Measurements from ENCODE around the gene ZIC2. TPM values are rescaled to one million over a fixed set of nuclear protein-coding genes. Genes with fewer than 3 reads are reported as not detected.
A peak's percentile ranks its signal among the peaks of the same experiment; 100 is the strongest.

The ZIC2 gene
- total RNA-seq, 1 donor from 2014 or later, result 55.3 TPM

GRCh38 chr13:99956473-99957349, 24.9 kb upstream of the ZIC2 start:
- H3K4me3 Mint-ChIP-seq, result peak overlapping the region; percentile 84
- no peak for DNase-seq (ENCODE audit: low read depth, low spot score)
- no peak overlapping the region for H3K27ac Mint-ChIP-seq (ENCODE audit: unreplicated experiment)
- no peak for TF ChIP-seq CTCF (conservative IDR thresholded peaks at IDR 0.05)
- H3K9me3 Mint-ChIP-seq, result no peaks in the 10 kb centered on the region
- H3K36me3 Mint-ChIP-seq (ENCODE audit: low read depth), result no peaks in the 10 kb centered on the region
- H3K4me1 Mint-ChIP-seq, result peaks cover 60% of the 10 kb centered on the region
- H3K27me3 Mint-ChIP-seq (ENCODE audit: low read depth), result peaks cover 95% of the 10 kb centered on the region

GRCh38 chr13:99958406-99959126, 23.0 kb upstream of the ZIC2 start:
- H3K4me3 Mint-ChIP-seq, result peak overlapping the region; percentile 84
- H3K27ac Mint-ChIP-seq (ENCODE audit: unreplicated experiment), result peak overlapping the region; percentile 91
- no peak for TF ChIP-seq CTCF (conservative IDR thresholded peaks at IDR 0.05)
- H3K36me3 Mint-ChIP-seq (ENCODE audit: low read depth), result no peaks in the 10 kb centered on the region
- H3K9me3 Mint-ChIP-seq, result no peaks in the 10 kb centered on the region
- H3K27me3 Mint-ChIP-seq (ENCODE audit: low read depth), result peaks cover 93% of the 10 kb centered on the region
- peaks cover 68% of the 10 kb centered on the region for H3K4me1 Mint-ChIP-seq
- no peak for DNase-seq (ENCODE audit: low read depth, low spot score)

- Mint-ChIP-seq H3K27ac (ENCODE audit: unreplicated experiment) (peak overlapping the region; percentile 91), H3K27me3 (ENCODE audit: low read depth) (peaks cover 93% of the 10 kb centered on the region), H3K4me1 (peaks cover 69% of the 10 kb centered on the region), H3K4me3 (peak overlapping the region; percentile 84), H3K36me3 (ENCODE audit: low read depth) (no peaks in the 10 kb centered on the region), H3K9me3 (no peaks in the 10 kb centered on the region)
- no peak for TF ChIP-seq CTCF (conservative IDR thresholded peaks at IDR 0.05)
- DNase-seq (ENCODE audit: low read depth, low spot score), result no peak
These were observed 22.5 kb upstream of the ZIC2 start for GRCh38 chr13:99959127-99959539.

GRCh38 chr13:99959540-99960230, 21.9 kb upstream of the ZIC2 start:
- no peaks in the 10 kb centered on the region for H3K36me3 Mint-ChIP-seq (ENCODE audit: low read depth)
- H3K4me3 Mint-ChIP-seq, result peak overlapping the region; percentile 88
- peak; percentile 55 for DNase-seq (ENCODE audit: low read depth, low spot score)
- H3K27me3 Mint-ChIP-seq (ENCODE audit: low read depth), result peaks cover 93% of the 10 kb centered on the region
- H3K4me1 Mint-ChIP-seq, result peaks cover 71% of the 10 kb centered on the region
- peak overlapping the region; percentile 94 for H3K27ac Mint-ChIP-seq (ENCODE audit: unreplicated experiment)
- no peaks in the 10 kb centered on the region for H3K9me3 Mint-ChIP-seq
- TF ChIP-seq CTCF (conservative IDR thresholded peaks at IDR 0.05), result peak; percentile 54

GRCh38 chr13:99960663-99961311, 20.8 kb upstream of the ZIC2 start:
- peak overlapping the region; percentile 7 for H3K4me3 Mint-ChIP-seq
- H3K27ac Mint-ChIP-seq (ENCODE audit: unreplicated experiment), result no peak overlapping the region
- no peak for TF ChIP-seq CTCF (conservative IDR thresholded peaks at IDR 0.05)
- no peak for DNase-seq (ENCODE audit: low read depth, low spot score)
- H3K9me3 Mint-ChIP-seq, result no peaks in the 10 kb centered on the region
- peaks cover 69% of the 10 kb centered on the region for H3K4me1 Mint-ChIP-seq
- H3K36me3 Mint-ChIP-seq (ENCODE audit: low read depth), result no peaks in the 10 kb centered on the region
- peaks cover 89% of the 10 kb centered on the region for H3K27me3 Mint-ChIP-seq (ENCODE audit: low read depth)

Measured in neural crest cell (in vitro differentiated cells).